ENCODE measurements around the gene BICD2.
A peak's percentile ranks its signal among the peaks of the same experiment; 100 is the strongest.

Gene BICD2

GRCh38 chr9:92666236-92666635 lies 98.4 kb downstream of the BICD2 start:
- no peak for DNase-seq (ENCODE audit: low read depth, low spot score)
- H3K4me3 ChIP-seq (ENCODE audit: low read depth, low read length) = no peak overlapping the region
- no peak for TF ChIP-seq CTCF (IDR thresholded peaks at IDR 0.05; ENCODE audit: low read depth, low read length)
- in situ Hi-C loops (cut with HindIII; ENCODE audit: low sequenced_read_pairs) = no loop called here

- TF ChIP-seq CTCF (IDR thresholded peaks at IDR 0.05; ENCODE audit: low read depth, low read length) = no peak
- no peak overlapping the region for H3K4me3 ChIP-seq (ENCODE audit: low read depth, low read length)
- in situ Hi-C loops (cut with HindIII; ENCODE audit: low sequenced_read_pairs) = no loop called here
- no peak for DNase-seq (ENCODE audit: low read depth, low spot score)
These were observed 98.8 kb downstream of the BICD2 start for GRCh38 chr9:92665836-92666235.

GRCh38 chr9:92664394-92665152 lies 100.1 kb downstream of the BICD2 start:
- peak; percentile 10 for DNase-seq (ENCODE audit: low read depth, low spot score)
- no peak for TF ChIP-seq CTCF (IDR thresholded peaks at IDR 0.05; ENCODE audit: low read depth, low read length)
- H3K4me3 ChIP-seq (ENCODE audit: low read depth, low read length) = no peak overlapping the region
- in situ Hi-C loops (cut with HindIII; ENCODE audit: low sequenced_read_pairs) = no loop called here

- in situ Hi-C loops (cut with HindIII; ENCODE audit: low sequenced_read_pairs) = no loop called here
- H3K4me3 ChIP-seq (ENCODE audit: low read depth, low read length) = no peak overlapping the region
- no peak for DNase-seq (ENCODE audit: low read depth, low spot score)
- TF ChIP-seq CTCF (IDR thresholded peaks at IDR 0.05; ENCODE audit: low read depth, low read length) = no peak
These were observed 100.7 kb downstream of the BICD2 start for GRCh38 chr9:92663951-92664350.

- no peak overlapping the region for H3K4me3 ChIP-seq (ENCODE audit: low read depth, low read length)
- TF ChIP-seq CTCF (IDR thresholded peaks at IDR 0.05; ENCODE audit: low read depth, low read length) = no peak
- in situ Hi-C loops (cut with HindIII; ENCODE audit: low sequenced_read_pairs) = no loop called here
- no peak for DNase-seq (ENCODE audit: low read depth, low spot score)
These were observed 101.5 kb downstream of the BICD2 start for GRCh38 chr9:92663126-92663525.

GRCh38 chr9:92661743-92662142 lies 102.9 kb downstream of the BICD2 start:
- TF ChIP-seq CTCF (IDR thresholded peaks at IDR 0.05; ENCODE audit: low read depth, low read length) = no peak
- in situ Hi-C loops (cut with HindIII; ENCODE audit: low sequenced_read_pairs) = no loop called here
- H3K4me3 ChIP-seq (ENCODE audit: low read depth, low read length) = no peak overlapping the region
- DNase-seq (ENCODE audit: low read depth, low spot score) = no peak

Data from astrocyte of the spinal cord (primary cell).